BE2C (cell line): ENCODE measurements around the gene DUSP12. TPM values are rescaled to one million over a fixed set of nuclear protein-coding genes. Genes with fewer than 3 reads are reported as not detected.

ENCODE experiments used
- DNase-seq: peaks from one replicate; pipeline ENCODE4 v3.0.0-alpha.2; 2020
- H3K27me3 ChIP-seq: fragments of 250-450 bp; sonication (Bioruptor Pico); 2 replicates; pipeline ENCODE4 v1.5.1; 2020; ENCODE audit warnings: mild to moderate bottlenecking
- H3K36me3 ChIP-seq: fragments of 250-450 bp; sonication (Bioruptor Pico); 2 replicates; pipeline ENCODE4 v1.5.1; 2020; ENCODE audit warnings: mild to moderate bottlenecking
- H3K4me1 ChIP-seq: fragments of 250-450 bp; sonication (Bioruptor Pico); 2 replicates; pipeline ENCODE4 v1.5.1; 2020
- H3K4me3 ChIP-seq: 2 replicates; pipeline ENCODE4 v1.5.1; 2011; ENCODE audit warnings: low read depth, low read length
- H3K9me3 ChIP-seq: fragments of 250-450 bp; sonication (Bioruptor Pico); 2 replicates; pipeline ENCODE4 v1.5.1; 2020
- CTCF ChIP-seq: IDR thresholded peaks from 2 replicates; pipeline ENCODE4 v1.5.1; 2012; ENCODE audit warnings: mild to moderate bottlenecking, low read depth, low read length
- polyA plus RNA-seq: library from polyadenylated mRNA; unstranded; fragments of >200 nt; gene quantifications from one replicate; pipeline ENCODE4 v1.2.1, GENCODE V29; 2012; ENCODE audit warnings: low read depth, missing spikeins; ENCODE audit not compliant: insufficient read length, insufficient read depth

Gene DUSP12
- 77.5 TPM for polyA plus RNA-seq

- peak; percentile 98 for DNase-seq
Observed at GRCh38 chr1:161749509-161750407, at the start of gene DUSP12. TSS of gene DUSP12 (plus strand) at chr1:161749786. CDS start at chr1:161749802, 16 bp downstream.

GRCh38 chr1:161702250-161702649 is 47.3 kb upstream of the DUSP12 start:
- H3K27me3 ChIP-seq, result peaks cover 3% of the 10 kb centered on the region; the same call in 1 of the 2 replicates
- DNase-seq, result no peak
- H3K36me3 ChIP-seq, result no peaks in the 10 kb centered on the region
- H3K4me1 ChIP-seq, result no peaks in the 10 kb centered on the region
- no peak for TF ChIP-seq CTCF
- H3K4me3 ChIP-seq, result no peak overlapping the region
- no peaks in the 10 kb centered on the region for H3K9me3 ChIP-seq

More at GRCh38 chr1:161749509-161750407, at the start of gene DUSP12:
- no peaks in the 10 kb centered on the region for H3K4me1 ChIP-seq
- no peaks in the 10 kb centered on the region for H3K27me3 ChIP-seq
- H3K9me3 ChIP-seq, result no peaks in the 10 kb centered on the region
- peak within 1 kb of the TSS; percentile 95 for H3K4me3 ChIP-seq
- peaks cover 35% of the 10 kb centered on the region for H3K36me3 ChIP-seq
- TF ChIP-seq CTCF, result peak; percentile 20; the same call in 1 of the 2 replicates

- no peak for TF ChIP-seq CTCF
- DNase-seq, result no peak
- H3K4me3 ChIP-seq, result no peak overlapping the region
- no peaks in the 10 kb centered on the region for H3K36me3 ChIP-seq
- H3K4me1 ChIP-seq, result no peaks in the 10 kb centered on the region
- H3K27me3 ChIP-seq, result peaks cover 3% of the 10 kb centered on the region
- no peaks in the 10 kb centered on the region for H3K9me3 ChIP-seq
Observed at GRCh38 chr1:161705537-161705936, 44.0 kb upstream of the DUSP12 start.

GRCh38 chr1:161706113-161706481 is 43.5 kb upstream of the DUSP12 start:
- H3K36me3 ChIP-seq, result no peaks in the 10 kb centered on the region
- no peaks in the 10 kb centered on the region for H3K9me3 ChIP-seq

GRCh38 chr1:161706482-161707347 is 42.9 kb upstream of the DUSP12 start, which contains the start of gene FCRLA:
TSS of gene FCRLA (plus strand) at chr1:161707229. CDS start at chr1:161707265, 36 bp downstream.
- peaks cover 3% of the 10 kb centered on the region for H3K27me3 ChIP-seq
- no peaks in the 10 kb centered on the region for H3K36me3 ChIP-seq
- no peaks in the 10 kb centered on the region for H3K4me1 ChIP-seq
- TF ChIP-seq CTCF, result no peak
- H3K4me3 ChIP-seq, result no peak within 1 kb of the TSS
- no peaks in the 10 kb centered on the region for H3K9me3 ChIP-seq
- no peak for DNase-seq

More at GRCh38 chr1:161706113-161706481, 43.5 kb upstream of the DUSP12 start:
- Histone ChIP-seq H3K4me1 (no peaks in the 10 kb centered on the region), H3K4me3 (no peak overlapping the region), H3K27me3 (peaks cover 3% of the 10 kb centered on the region)
- DNase-seq, result no peak
- no peak for TF ChIP-seq CTCF
